Caco-2 (cell line): ENCODE measurements around the gene UBAP1L. TPM values are rescaled to one million over a fixed set of nuclear protein-coding genes. Genes with fewer than 3 reads are reported as not detected.

ENCODE experiments used
- Bru-seq: library from RNA; stranded (reverse); fragments of 400-500 nt; gene quantifications from one replicate; lab custom pipeline; 2021; lab: Mats Ljungman, UMichigan
- BruChase-seq, 2 experiments: library from RNA; stranded (reverse); fragments of 400-500 nt; gene quantifications; one replicate each; lab custom pipeline; 2021; lab: Mats Ljungman, UMichigan
- BruUV-seq: library from RNA; stranded (reverse); fragments of 400-500 nt; replicated peaks from 2 replicates; lab custom pipeline; 2021; lab: Mats Ljungman, UMichigan
- CTCF ChIA-PET: fragments of 300-600 bp; sonication (Branson Sonifier 250); formaldehyde crosslinking; loops from one replicate; lab custom pipeline; 2022; ENCODE audit warnings: antibody characterized with exemption; lab: Charles Lee
- POLR2A ChIA-PET: fragments of 300-600 bp; sonication (Branson Sonifier 250); formaldehyde crosslinking; loops from one replicate; lab custom pipeline; 2022; ENCODE audit warnings: antibody characterized with exemption; lab: Charles Lee
- DNase-seq, 2 experiments: peaks; one replicate each; pipeline versions ENCODE4 v3.0.0 to v3.0.0-alpha.2; 2020 to 2022
- H3K27me3 ChIP-seq: replicated peaks from 2 replicates; pipeline ENCODE4 v1.6.0; 2011; ENCODE audit warnings: low read length; ENCODE audit not compliant: control insufficient read depth, insufficient read depth
- H3K36me3 ChIP-seq: 2 replicates; pipeline ENCODE4 v1.5.1; 2011; ENCODE audit warnings: low read length; ENCODE audit not compliant: control insufficient read depth, insufficient read depth
- H3K4me1 ChIP-seq: fragments of 250-450 bp; sonication (Bioruptor Pico); 2 replicates; pipeline ENCODE4 v1.5.1; 2020; ENCODE audit warnings: mild to moderate bottlenecking
- H3K4me3 ChIP-seq: 2 replicates; pipeline ENCODE4 v1.5.1; 2011; ENCODE audit warnings: low read depth, mild to moderate bottlenecking, control low read depth, low read length
- H3K9me3 ChIP-seq: fragments of 250-450 bp; sonication (Bioruptor Pico); 2 replicates; pipeline ENCODE4 v1.5.1; 2020; ENCODE audit warnings: mild to moderate bottlenecking, moderate library complexity
- H3K27ac Mint-ChIP-seq: one replicate; pipeline ENCODE4 v1.8.0; 2022; ENCODE audit warnings: mixed read lengths; ENCODE audit not compliant: unreplicated experiment
- H3K27me3 Mint-ChIP-seq: one replicate; pipeline ENCODE4 v1.8.0; 2022; ENCODE audit warnings: mixed read lengths; ENCODE audit not compliant: insufficient read depth, unreplicated experiment
- H3K36me3 Mint-ChIP-seq: one replicate; pipeline ENCODE4 v1.8.0; 2022; ENCODE audit warnings: mild to moderate bottlenecking, mixed read lengths; ENCODE audit not compliant: insufficient read depth, unreplicated experiment
- H3K4me1 Mint-ChIP-seq: one replicate; pipeline ENCODE4 v1.8.0; 2022; ENCODE audit warnings: low read depth, mixed read lengths; ENCODE audit not compliant: unreplicated experiment
- H3K4me3 Mint-ChIP-seq: one replicate; pipeline ENCODE4 v1.8.0; 2022; ENCODE audit warnings: mild to moderate bottlenecking, moderate library complexity, mixed read lengths; ENCODE audit not compliant: unreplicated experiment
- H3K9me3 Mint-ChIP-seq: one replicate; pipeline ENCODE4 v1.8.0; 2022; ENCODE audit warnings: mixed read lengths; ENCODE audit not compliant: unreplicated experiment
- intact Hi-C: fragments of 100-400 bp; cut with micrococcal nuclease; formaldehyde crosslinking; loops from one replicate; pipeline ENCODE4 v1.10.0; 2022; ENCODE audit not compliant: unreplicated experiment
- long read RNA-seq: library from polyadenylated mRNA; stranded (forward); transcript quantifications from one replicate; pipeline ENCODE4 v2.0.0, GENCODE V29; 2022
- total RNA-seq: library from RNA; stranded (reverse); gene quantifications from 2 replicates; pipeline ENCODE4 v1.2.3, GENCODE V29; 2022
- TF ChIP-seq, protein P1 (sequence below), 2 experiments: fragments of 200-600 bp in 1 of 2; IDR thresholded peaks; 1 replicate in 1 of 2; 2 replicates in 1 of 2; pipeline versions ENCODE4 v1.5.1 to v1.8.0; 2011 to 2022; ENCODE audit warnings: antibody characterized with exemption in 1 of 2, control low read depth in 1 of 2, inconsistent platforms in 1 of 2, low read depth in 1 of 2, low read length in 1 of 2, mild to moderate bottlenecking in 1 of 2, moderate library complexity in 1 of 2; ENCODE audit not compliant: insufficient read depth in 1 of 2, severe bottlenecking in 1 of 2, unreplicated experiment in 1 of 2

UBAP1L gene
- 2.2 and 2.7 TPM in 2 replicates for total RNA-seq
- percentile 59 among the genes with signal in this experiment for Bru-seq, nascent RNA
- percentile 76 among the genes with signal in this experiment for BruChase-seq, experiment 1, labeled RNA remaining after a 2-hour chase
- percentile 73 among the genes with signal in this experiment for BruChase-seq, experiment 2, labeled RNA remaining after a 6-hour chase
- long read RNA-seq: 0 reads

DNA sequence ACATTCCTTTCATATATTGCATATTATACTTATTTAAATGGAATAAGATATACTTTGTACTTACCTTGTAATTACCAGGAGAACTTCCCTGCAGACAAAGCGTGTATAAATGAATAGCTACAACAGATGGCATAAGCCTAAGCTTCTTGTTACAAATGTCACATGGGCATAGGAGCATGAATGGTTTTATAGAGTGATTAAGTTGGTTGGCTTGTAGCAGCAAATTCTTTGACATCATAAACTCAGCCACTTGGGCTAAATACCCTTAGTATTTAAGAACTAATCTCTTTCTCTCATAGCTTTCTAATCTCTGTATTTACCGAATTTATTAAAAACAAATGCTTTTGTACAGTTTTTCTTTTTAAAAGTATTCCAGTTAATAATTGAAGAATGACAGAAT, at the start of gene UBAP1L:
Gene UBAP1L, minus strand, starts transcription at position 115 of the 400 bp plus-strand sequence. CDS start 8,985 bp downstream, outside the sequence.
- Histone ChIP-seq H3K4me3 (no peak within 1 kb of the TSS), H3K27me3 (no peaks in the 10 kb centered on the region), H3K9me3 (no peaks in the 10 kb centered on the region), H3K4me1 (no peaks in the 10 kb centered on the region), H3K36me3 (peaks cover 1% of the 10 kb centered on the region)
- H3K27me3 Mint-ChIP-seq: no peaks in the 10 kb centered on the region
- no peak within 1 kb of the TSS for H3K4me3 Mint-ChIP-seq
- H3K27ac Mint-ChIP-seq: no peak within 1 kb of the TSS
- BruUV-seq: no TSS peak
- DNase-seq: no peak
- intact Hi-C loops: no loop called here
- CTCF ChIA-PET: interaction anchor here (0.5 to 0.8 kb wide), 5 partner anchors 13 to 102 kb away, joined by 3 to 4 read pairs (median 4); partner anchors contain the start of gene CLPX
- no peaks in the 10 kb centered on the region for H3K9me3 Mint-ChIP-seq
- H3K36me3 Mint-ChIP-seq: peaks cover 47% of the 10 kb centered on the region
- H3K4me1 Mint-ChIP-seq: no peaks in the 10 kb centered on the region
- POLR2A ChIA-PET: no interaction called here
- TF ChIP-seq, protein P1, sequence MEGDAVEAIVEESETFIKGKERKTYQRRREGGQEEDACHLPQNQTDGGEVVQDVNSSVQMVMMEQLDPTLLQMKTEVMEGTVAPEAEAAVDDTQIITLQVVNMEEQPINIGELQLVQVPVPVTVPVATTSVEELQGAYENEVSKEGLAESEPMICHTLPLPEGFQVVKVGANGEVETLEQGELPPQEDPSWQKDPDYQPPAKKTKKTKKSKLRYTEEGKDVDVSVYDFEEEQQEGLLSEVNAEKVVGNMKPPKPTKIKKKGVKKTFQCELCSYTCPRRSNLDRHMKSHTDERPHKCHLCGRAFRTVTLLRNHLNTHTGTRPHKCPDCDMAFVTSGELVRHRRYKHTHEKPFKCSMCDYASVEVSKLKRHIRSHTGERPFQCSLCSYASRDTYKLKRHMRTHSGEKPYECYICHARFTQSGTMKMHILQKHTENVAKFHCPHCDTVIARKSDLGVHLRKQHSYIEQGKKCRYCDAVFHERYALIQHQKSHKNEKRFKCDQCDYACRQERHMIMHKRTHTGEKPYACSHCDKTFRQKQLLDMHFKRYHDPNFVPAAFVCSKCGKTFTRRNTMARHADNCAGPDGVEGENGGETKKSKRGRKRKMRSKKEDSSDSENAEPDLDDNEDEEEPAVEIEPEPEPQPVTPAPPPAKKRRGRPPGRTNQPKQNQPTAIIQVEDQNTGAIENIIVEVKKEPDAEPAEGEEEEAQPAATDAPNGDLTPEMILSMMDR (IDR thresholded peaks at IDR 0.05; ENCODE audit: insufficient read depth in 1 of 2, low read depth in 1 of 2, low read length in 1 of 2, severe bottlenecking in 1 of 2, unreplicated experiment in 1 of 2): no peak

- Mint-ChIP-seq H3K9me3 (no peaks in the 10 kb centered on the region), H3K36me3 (peaks cover 20% of the 10 kb centered on the region), H3K27ac (no peak overlapping the region), H3K4me1 (no peaks in the 10 kb centered on the region), H3K4me3 (no peak overlapping the region), H3K27me3 (no peaks in the 10 kb centered on the region)
- ChIA-PET CTCF (no interaction called here), POLR2A (no interaction called here)
- DNase-seq: no peak
- no peak overlapping the region for H3K4me3 ChIP-seq
- TF ChIP-seq, protein P1 (IDR thresholded peaks at IDR 0.05; ENCODE audit: insufficient read depth in 1 of 2, low read depth in 1 of 2, low read length in 1 of 2, severe bottlenecking in 1 of 2, unreplicated experiment in 1 of 2): no peak
- H3K4me1 ChIP-seq: no peaks in the 10 kb centered on the region
- no TSS peak for BruUV-seq
- no peaks in the 10 kb centered on the region for H3K9me3 ChIP-seq
- no peaks in the 10 kb centered on the region for H3K36me3 ChIP-seq
- intact Hi-C loops: no loop called here
- H3K27me3 ChIP-seq: no peaks in the 10 kb centered on the region
These were observed 49.1 kb upstream of the UBAP1L start for GRCh38 chr15:65164139-65164538.

DNA sequence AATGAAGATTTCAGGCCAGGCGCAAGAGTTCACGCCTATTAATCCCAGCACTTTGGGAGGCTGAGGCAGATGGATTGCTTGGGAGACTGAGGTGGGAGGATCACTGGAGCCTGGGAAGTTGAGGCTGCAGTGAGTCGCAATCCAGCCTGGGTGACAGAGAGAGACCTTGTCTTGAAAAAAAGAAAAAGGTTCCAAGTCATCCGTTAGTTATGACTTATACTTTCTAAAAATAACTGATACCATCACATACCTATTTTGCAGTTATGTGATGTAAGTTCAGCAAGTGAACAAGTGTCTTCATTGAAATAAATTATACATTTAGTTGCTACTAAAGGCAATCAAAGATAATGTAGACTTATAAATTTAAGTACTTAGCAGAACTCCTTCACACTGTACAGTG, 48.0 kb upstream of the UBAP1L start:
- no peaks in the 10 kb centered on the region for H3K4me1 Mint-ChIP-seq
- Histone ChIP-seq H3K36me3 (no peaks in the 10 kb centered on the region), H3K4me1 (no peaks in the 10 kb centered on the region), H3K9me3 (no peaks in the 10 kb centered on the region), H3K27me3 (no peaks in the 10 kb centered on the region), H3K4me3 (no peak overlapping the region)
- H3K27me3 Mint-ChIP-seq: no peaks in the 10 kb centered on the region
- no peak for DNase-seq
- POLR2A ChIA-PET: no interaction called here
- no peak overlapping the region for H3K4me3 Mint-ChIP-seq
- TF ChIP-seq, protein P1 (IDR thresholded peaks at IDR 0.05; ENCODE audit: insufficient read depth in 1 of 2, low read depth in 1 of 2, low read length in 1 of 2, severe bottlenecking in 1 of 2, unreplicated experiment in 1 of 2): no peak
- no peak overlapping the region for H3K27ac Mint-ChIP-seq
- CTCF ChIA-PET: no interaction called here
- BruUV-seq: no TSS peak
- no peaks in the 10 kb centered on the region for H3K9me3 Mint-ChIP-seq
- peaks cover 16% of the 10 kb centered on the region for H3K36me3 Mint-ChIP-seq
- intact Hi-C loops: no loop called here
